ENCODE data around the gene MRE11.

The MRE11 gene

GRCh38 chr11:94449029-94449428 lies 44.6 kb downstream of the MRE11 start (continued):
- TF ChIP-seq, protein P1, sequence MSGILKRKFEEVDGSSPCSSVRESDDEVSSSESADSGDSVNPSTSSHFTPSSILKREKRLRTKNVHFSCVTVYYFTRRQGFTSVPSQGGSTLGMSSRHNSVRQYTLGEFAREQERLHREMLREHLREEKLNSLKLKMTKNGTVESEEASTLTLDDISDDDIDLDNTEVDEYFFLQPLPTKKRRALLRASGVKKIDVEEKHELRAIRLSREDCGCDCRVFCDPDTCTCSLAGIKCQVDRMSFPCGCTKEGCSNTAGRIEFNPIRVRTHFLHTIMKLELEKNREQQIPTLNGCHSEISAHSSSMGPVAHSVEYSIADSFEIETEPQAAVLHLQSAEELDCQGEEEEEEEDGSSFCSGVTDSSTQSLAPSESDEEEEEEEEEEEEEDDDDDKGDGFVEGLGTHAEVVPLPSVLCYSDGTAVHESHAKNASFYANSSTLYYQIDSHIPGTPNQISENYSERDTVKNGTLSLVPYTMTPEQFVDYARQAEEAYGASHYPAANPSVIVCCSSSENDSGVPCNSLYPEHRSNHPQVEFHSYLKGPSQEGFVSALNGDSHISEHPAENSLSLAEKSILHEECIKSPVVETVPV (CRISPR knock-in tag; IDR thresholded peaks at IDR 0.05): no peak
- TF ChIP-seq ZNF8 (CRISPR knock-in tag; IDR thresholded peaks at IDR 0.05) (no peak), RARB (CRISPR knock-in tag; IDR thresholded peaks at IDR 0.05) (no peak), BACH2 (CRISPR knock-in tag; IDR thresholded peaks at IDR 0.05; ENCODE audit: borderline replicate concordance) (no peak), ZNF70 (CRISPR knock-in tag; IDR thresholded peaks at IDR 0.05) (no peak)
- TF ChIP-seq, protein P2, sequence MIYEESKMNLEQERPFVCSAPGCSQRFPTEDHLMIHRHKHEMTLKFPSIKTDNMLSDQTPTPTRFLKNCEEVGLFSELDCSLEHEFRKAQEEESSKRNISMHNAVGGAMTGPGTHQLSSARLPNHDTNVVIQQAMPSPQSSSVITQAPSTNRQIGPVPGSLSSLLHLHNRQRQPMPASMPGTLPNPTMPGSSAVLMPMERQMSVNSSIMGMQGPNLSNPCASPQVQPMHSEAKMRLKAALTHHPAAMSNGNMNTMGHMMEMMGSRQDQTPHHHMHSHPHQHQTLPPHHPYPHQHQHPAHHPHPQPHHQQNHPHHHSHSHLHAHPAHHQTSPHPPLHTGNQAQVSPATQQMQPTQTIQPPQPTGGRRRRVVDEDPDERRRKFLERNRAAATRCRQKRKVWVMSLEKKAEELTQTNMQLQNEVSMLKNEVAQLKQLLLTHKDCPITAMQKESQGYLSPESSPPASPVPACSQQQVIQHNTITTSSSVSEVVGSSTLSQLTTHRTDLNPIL (CRISPR knock-in tag; IDR thresholded peaks at IDR 0.05; ENCODE audit: low read depth): no peak

DNA sequence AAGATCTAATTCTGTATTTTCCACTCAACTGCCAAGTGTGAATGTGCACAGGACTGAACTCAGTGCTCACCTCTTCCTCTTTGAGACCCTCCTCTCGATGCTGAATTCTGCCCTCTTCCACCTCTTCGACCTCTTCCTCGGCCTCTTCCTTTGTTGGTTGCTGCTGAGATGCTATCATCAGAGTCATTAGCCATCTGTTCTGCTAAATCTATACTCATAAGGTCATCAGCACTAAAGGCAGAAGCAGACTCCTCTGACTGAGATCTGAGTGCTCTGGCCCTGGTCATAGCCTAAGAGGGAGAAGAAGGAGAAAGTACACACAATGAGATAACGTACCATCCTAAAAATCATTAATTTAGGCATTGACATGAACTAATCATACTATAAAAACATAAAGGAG lies 46.5 kb downstream of the MRE11 start:
- TF ChIP-seq, protein P3, sequence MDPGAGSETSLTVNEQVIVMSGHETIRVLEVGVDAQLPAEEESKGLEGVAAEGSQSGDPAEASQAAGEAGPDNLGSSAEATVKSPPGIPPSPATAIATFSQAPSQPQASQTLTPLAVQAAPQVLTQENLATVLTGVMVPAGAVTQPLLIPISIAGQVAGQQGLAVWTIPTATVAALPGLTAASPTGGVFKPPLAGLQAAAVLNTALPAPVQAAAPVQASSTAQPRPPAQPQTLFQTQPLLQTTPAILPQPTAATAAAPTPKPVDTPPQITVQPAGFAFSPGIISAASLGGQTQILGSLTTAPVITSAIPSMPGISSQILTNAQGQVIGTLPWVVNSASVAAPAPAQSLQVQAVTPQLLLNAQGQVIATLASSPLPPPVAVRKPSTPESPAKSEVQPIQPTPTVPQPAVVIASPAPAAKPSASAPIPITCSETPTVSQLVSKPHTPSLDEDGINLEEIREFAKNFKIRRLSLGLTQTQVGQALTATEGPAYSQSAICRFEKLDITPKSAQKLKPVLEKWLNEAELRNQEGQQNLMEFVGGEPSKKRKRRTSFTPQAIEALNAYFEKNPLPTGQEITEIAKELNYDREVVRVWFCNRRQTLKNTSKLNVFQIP (CRISPR knock-in tag; IDR thresholded peaks at IDR 0.05; ENCODE audit: borderline replicate concordance, low read depth): no peak
- no peak for TF ChIP-seq PPARA (CRISPR knock-in tag; IDR thresholded peaks at IDR 0.05; ENCODE audit: borderline replicate concordance)
- no peak for TF ChIP-seq ZFP3 (CRISPR knock-in tag; IDR thresholded peaks at IDR 0.05)
- no peak for TF ChIP-seq ZC3H10 (CRISPR knock-in tag; IDR thresholded peaks at IDR 0.05)
- TF ChIP-seq, protein P4, sequence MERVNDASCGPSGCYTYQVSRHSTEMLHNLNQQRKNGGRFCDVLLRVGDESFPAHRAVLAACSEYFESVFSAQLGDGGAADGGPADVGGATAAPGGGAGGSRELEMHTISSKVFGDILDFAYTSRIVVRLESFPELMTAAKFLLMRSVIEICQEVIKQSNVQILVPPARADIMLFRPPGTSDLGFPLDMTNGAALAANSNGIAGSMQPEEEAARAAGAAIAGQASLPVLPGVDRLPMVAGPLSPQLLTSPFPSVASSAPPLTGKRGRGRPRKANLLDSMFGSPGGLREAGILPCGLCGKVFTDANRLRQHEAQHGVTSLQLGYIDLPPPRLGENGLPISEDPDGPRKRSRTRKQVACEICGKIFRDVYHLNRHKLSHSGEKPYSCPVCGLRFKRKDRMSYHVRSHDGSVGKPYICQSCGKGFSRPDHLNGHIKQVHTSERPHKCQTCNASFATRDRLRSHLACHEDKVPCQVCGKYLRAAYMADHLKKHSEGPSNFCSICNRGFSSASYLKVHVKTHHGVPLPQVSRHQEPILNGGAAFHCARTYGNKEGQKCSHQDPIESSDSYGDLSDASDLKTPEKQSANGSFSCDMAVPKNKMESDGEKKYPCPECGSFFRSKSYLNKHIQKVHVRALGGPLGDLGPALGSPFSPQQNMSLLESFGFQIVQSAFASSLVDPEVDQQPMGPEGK (CRISPR knock-in tag; IDR thresholded peaks at IDR 0.05; ENCODE audit: borderline replicate concordance): no peak
- TF ChIP-seq ISL1 (CRISPR knock-in tag; IDR thresholded peaks at IDR 0.05): no peak
- TF ChIP-seq TOX (CRISPR knock-in tag; IDR thresholded peaks at IDR 0.05; ENCODE audit: borderline replicate concordance): no peak
- TF ChIP-seq TCF4 (CRISPR knock-in tag; IDR thresholded peaks at IDR 0.05; ENCODE audit: borderline replicate concordance): no peak
- TF ChIP-seq GLIS3 (CRISPR knock-in tag; IDR thresholded peaks at IDR 0.05): no peak
- TF ChIP-seq CSDC2 (CRISPR knock-in tag; IDR thresholded peaks at IDR 0.05): no peak
- TF ChIP-seq ARNTL (CRISPR knock-in tag; IDR thresholded peaks at IDR 0.05; ENCODE audit: borderline replicate concordance, low read depth): no peak
- TF ChIP-seq, protein P5, sequence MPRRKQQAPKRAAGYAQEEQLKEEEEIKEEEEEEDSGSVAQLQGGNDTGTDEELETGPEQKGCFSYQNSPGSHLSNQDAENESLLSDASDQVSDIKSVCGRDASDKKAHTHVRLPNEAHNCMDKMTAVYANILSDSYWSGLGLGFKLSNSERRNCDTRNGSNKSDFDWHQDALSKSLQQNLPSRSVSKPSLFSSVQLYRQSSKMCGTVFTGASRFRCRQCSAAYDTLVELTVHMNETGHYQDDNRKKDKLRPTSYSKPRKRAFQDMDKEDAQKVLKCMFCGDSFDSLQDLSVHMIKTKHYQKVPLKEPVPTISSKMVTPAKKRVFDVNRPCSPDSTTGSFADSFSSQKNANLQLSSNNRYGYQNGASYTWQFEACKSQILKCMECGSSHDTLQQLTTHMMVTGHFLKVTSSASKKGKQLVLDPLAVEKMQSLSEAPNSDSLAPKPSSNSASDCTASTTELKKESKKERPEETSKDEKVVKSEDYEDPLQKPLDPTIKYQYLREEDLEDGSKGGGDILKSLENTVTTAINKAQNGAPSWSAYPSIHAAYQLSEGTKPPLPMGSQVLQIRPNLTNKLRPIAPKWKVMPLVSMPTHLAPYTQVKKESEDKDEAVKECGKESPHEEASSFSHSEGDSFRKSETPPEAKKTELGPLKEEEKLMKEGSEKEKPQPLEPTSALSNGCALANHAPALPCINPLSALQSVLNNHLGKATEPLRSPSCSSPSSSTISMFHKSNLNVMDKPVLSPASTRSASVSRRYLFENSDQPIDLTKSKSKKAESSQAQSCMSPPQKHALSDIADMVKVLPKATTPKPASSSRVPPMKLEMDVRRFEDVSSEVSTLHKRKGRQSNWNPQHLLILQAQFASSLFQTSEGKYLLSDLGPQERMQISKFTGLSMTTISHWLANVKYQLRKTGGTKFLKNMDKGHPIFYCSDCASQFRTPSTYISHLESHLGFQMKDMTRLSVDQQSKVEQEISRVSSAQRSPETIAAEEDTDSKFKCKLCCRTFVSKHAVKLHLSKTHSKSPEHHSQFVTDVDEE (CRISPR knock-in tag; IDR thresholded peaks at IDR 0.05): no peak
- TF ChIP-seq BACH2 (CRISPR knock-in tag; IDR thresholded peaks at IDR 0.05; ENCODE audit: borderline replicate concordance): no peak
- TF ChIP-seq, protein P1 (CRISPR knock-in tag; IDR thresholded peaks at IDR 0.05): no peak
- TF ChIP-seq OSR1 (CRISPR knock-in tag; IDR thresholded peaks at IDR 0.05): no peak
- ATAC-seq: no peak

- no peak for ATAC-seq
- TF ChIP-seq GLIS3 (CRISPR knock-in tag; IDR thresholded peaks at IDR 0.05) (no peak), ZFP30 (CRISPR knock-in tag; IDR thresholded peaks at IDR 0.05) (no peak), ZFP3 (CRISPR knock-in tag; IDR thresholded peaks at IDR 0.05) (no peak)
Observed at GRCh38 chr11:94445641-94446040, 48.0 kb downstream of the MRE11 start.

Data from SK-N-SH treated with all-trans-retinoic acid at 6 μM for 48 hours (cell line).